NT2/D1 (cell line): ENCODE data around the gene HJV.

ENCODE experiments used
- SUZ12 ChIP-seq: IDR thresholded peaks from 2 replicates; pipeline ENCODE4 v1.6.1; 2011; ENCODE audit not compliant: insufficient read length, insufficient read depth; ENCODE audit errors: extremely low read depth
- YY1 ChIP-seq: IDR thresholded peaks from 2 replicates; pipeline ENCODE4 v1.6.1; 2011; ENCODE audit not compliant: insufficient read length, insufficient read depth
- ZNF274 ChIP-seq: IDR thresholded peaks from 2 replicates; pipeline ENCODE4 v1.6.1; 2011; ENCODE audit warnings: mild to moderate bottlenecking, low read depth, low read length

DNA sequence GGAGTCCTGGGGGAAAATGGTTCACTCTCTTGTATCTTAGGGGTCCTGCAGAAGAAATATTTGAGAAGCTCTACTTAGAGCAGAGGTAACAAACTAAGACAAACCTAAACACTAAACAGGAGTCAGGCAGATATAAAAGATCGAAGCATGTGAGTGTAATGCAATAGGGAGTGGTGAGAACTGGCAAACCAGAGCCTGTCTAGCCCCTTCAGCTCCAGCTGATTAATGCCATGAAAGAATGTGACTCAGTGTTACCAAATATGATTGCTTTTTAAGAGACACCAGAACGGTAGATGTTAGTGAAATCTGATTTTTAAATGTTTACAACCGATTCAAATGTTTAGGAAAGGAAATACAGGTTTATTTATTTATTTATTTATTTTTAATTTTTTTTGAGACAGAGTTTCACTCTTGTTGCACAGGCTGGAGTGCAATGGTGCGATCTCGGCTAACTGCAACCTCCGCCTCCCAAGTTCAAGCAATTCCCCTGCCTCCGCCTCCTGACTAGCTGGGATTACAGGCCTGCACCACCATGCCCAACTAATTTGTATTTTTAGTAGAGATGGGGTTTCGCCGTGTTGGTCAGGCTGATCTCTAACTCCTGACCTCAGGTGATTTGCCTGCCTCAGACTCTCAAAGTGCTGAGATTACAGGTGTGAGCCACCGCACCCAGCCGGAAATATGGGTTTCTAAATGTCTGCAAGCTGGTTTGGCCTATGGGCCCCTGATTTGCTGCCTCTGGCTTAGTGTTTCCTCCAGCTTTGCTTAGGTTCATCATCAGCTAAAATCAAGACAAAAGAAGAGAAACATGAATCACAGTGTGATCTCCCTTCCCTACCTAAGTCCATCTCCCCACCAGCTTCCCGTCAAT is 37.3 kb downstream of the HJV start:
- TF ChIP-seq YY1: no peak
- no peak for TF ChIP-seq SUZ12
- TF ChIP-seq ZNF274: no peak
